Kidney glomerular epithelial cell (primary cell): ENCODE data around the gene TEDDM1.
"Not testable (repeated sequence)": the region's sequence is repeated elsewhere in the genome, so short reads cannot be mapped to it uniquely, and the experiment has no call there.

ENCODE experiments used
- DNase-seq: peaks from one replicate; lab custom pipeline; 2025; lab: John Stamatoyannopoulos, UW

The TEDDM1 gene, protein sequence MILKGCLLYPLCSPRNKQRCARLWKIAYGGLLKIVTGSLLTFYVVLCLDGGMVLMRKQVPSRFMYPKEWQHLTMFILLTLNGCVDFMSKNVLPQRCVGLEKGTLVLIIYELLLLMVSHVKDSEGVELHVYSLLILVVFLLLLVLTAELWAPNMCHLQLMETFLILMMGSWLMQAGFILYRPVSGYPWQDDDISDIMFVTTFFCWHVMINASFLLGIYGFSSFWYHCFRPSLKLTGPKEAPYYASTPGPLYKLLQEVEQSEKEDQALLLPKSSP

GRCh38 chr1:182400567-182400966 lies at the start of gene TEDDM1:
Gene TEDDM1 (minus strand): TSS chr1:182400667. CDS start chr1:182400485, 182 bp downstream.
- DNase-seq: no peak

- no peak for DNase-seq
Measured at GRCh38 chr1:182450087-182450486, 49.6 kb upstream of the TEDDM1 start, which contains the start of gene RGSL1. Gene RGSL1 (plus strand): TSS chr1:182450146. CDS start chr1:182450166, 20 bp downstream.

DNA sequence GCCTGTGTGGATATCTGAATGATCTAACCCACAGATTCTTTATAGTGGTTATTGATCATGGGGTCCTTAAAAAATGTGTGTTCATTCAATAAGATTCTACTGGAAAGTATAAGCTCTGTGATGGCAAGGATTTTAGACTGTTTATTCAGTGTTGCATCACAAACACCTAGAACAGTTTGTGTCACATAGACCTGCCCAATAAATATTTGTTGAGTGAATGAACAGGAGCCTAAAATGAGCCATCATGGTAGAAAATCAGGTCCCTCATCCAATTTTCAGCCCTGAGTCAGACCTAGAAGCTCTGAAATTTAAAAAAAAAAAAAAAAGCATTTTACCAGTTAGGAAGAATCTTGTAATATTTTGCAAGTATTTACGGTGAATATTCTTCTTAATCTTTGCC lies 47.2 kb upstream of the TEDDM1 start:
- no peak for DNase-seq

DNA sequence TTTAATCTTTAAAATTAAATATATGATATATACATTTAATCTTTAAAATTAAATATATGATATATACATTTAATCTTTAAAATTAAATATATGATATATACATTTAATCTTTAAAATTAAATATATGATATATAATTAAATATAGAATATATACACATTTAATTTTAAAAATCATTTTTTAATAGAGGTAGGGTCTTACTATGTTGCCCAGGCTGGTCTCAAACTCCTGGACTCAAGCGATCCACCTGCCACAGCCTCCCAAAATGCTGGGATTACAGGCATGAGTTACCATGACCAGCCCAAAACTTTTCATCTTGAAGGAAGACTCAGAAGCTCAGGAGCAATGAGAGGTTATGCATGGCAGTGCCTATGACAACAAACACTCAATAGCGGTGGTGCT lies 46.7 kb upstream of the TEDDM1 start:
- DNase-seq: not testable (repeated sequence)

DNA sequence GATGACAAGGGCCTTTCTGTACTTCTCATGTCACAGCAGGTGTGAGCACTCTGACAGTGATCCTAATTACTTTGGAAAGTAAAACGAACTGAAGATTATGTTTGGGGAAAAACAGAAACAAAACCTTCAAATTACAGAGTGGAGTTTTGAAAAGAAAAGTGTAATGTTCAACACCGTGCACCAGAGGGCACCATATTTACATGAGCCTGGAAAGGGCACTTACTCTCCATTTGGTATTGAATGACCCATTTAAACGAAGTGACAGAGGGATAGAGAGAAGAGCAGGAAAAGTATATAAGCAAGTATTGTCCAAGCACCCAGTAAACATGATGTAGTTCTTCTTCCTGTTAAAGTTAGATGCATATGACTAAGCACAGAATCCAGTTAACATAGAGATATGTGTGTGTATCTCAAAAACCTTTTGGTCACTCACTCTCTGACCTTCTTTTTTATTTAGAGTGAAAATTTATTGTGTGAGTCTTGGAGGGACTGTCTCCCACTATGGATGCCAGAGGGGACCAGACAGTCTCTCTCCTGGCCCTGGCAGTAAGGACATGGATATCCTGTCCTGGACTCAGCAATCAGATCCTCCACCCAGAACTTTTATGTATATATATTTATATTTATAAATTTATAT lies 45.7 kb upstream of the TEDDM1 start:
- DNase-seq: peak; percentile 33

GRCh38 chr1:182444497-182444896 lies 44.0 kb upstream of the TEDDM1 start:
- no peak for DNase-seq

GRCh38 chr1:182442333-182442732 lies 41.9 kb upstream of the TEDDM1 start:
- DNase-seq: no peak

DNA sequence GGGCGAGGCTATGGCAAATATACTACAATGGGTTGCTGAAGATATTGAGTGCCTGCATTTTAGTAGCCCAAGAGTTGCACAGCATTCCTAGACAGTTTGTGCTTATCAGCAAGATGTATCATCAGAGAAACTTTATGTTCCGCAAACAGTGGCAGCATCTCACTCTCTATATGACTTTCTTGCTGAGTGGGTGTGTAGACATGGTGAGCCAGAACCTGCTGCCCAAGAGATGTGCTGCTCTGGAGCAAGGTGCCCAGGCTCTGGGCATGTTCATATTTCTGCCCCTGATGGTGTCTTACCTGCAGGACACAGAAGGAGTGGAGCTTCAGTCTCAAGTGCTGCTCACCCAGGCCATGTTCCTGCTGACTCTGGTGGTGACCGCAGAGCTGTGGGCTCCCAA lies 41.3 kb upstream of the TEDDM1 start:
- DNase-seq: no peak

DNA sequence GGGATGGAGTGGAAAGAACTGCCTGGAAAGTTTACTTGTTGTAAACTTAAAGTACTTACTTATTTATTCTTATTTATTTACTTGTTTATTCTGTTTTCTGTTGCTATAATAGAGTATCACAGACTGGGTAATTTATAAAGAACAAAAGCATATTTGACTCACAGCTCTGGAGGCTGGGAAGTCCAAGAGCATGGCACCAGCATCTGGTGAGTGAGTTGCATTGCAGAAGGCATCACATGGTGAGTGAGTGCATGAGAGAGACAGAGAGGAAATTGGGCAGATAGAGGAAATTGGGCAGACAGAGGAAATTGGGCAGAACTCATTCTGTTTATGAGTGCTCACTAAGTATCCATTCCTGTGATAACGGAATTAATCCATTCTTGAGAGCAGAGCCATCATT lies 37.9 kb upstream of the TEDDM1 start:
- DNase-seq: no peak

DNA sequence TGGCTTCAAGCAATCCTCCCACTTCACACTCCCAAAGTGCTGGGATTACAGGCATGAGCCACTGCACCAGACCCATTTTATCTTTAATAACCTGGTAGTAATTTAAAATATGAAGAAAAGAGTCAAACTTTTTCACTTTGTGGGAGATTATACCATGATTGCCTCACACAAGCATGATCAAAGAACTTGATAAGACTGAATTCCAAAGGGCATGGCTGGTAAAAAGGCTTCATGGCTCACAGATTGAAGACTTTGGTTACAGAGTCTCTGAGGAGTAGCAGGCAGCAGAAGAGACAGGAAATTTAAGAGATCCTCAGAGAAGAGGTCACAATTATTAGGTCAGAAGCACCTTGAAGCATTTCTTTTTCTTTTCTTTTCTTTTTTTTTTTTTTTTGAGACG lies 33.1 kb upstream of the TEDDM1 start:
- DNase-seq: no peak

GRCh38 chr1:182431278-182431677 lies 30.8 kb upstream of the TEDDM1 start:
- no peak for DNase-seq

DNA sequence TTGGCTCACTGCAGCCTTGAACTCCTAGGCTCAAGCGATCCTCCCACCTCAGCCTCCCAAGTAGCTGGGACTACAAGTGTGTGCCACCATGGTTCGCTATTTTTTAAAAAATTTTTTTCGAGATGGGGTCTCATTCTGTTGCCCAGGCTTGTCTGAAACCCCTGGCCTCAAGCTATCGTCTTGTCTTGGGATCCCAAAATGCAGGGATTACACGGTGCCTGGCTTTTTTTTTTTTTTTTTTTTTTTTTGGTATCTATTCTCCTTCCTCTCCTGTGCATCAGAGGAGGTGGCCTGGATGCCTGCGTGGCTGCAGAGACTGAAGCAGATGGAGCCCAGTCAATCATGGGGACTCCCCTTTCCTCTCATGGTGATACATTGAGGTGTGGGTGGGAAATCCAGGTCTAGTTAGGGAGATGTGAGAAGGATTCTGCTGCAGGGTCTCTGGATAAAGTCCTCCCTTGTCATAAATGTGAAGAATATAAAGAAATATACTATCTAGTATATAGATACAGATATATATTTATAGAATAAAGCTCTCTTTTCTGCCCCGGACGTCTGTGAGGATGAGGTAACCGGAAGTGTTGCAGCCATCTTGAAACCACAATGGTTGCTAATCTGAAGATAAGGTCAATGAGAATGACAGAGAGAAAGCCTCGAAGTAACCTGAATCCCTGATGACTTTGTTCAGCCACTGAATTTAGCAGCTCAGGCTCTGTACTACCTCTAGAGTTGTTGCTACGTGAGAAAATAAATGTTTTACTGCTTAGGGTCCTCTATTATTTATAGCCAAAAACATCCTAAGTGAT lies 30.0 kb upstream of the TEDDM1 start:
- no peak for DNase-seq

GRCh38 chr1:182428043-182428442 lies 27.6 kb upstream of the TEDDM1 start:
- DNase-seq: no peak

GRCh38 chr1:182426442-182427430 lies 26.3 kb upstream of the TEDDM1 start:
- DNase-seq: no peak

DNA sequence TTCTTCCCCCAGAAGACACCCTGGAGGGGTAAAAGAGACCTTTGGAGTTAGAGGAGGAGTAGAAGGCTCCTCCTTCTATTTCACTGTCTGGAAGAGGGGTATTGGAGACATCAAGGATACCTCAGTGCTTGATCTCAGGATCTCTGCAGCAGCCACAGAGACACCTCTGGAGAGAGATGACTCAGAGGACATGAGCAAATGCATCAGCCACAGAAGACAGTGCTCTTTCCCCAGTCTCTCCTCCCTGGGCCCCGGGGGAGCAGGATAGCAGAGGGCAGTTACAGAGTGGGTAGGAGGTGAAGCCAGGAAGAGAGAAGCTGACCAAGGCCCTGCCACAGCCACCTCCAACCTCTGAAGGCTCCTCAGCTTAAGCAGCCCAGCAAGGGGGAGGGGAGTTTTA lies 15.3 kb upstream of the TEDDM1 start:
- no peak for DNase-seq

GRCh38 chr1:182413969-182414368 lies 13.5 kb upstream of the TEDDM1 start:
- DNase-seq: no peak

DNA sequence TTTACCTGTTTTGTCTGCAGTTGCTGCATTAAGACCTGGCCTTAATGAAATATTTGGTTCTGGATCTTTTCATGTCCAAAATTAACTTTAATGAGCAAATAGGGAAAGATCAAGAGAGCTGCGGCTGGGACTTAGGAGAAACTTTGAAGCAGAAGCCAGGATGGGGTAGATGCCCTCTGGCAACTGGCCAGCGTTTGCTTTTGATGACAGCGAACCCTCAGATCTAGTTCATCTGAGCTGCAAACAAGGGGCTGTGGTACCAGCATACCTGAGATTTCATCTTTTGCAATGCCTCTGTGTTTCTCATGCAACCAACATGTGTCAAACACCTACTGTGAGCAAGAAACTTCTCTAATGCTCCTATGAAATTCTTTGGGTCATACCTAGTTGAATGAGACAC lies 13.0 kb upstream of the TEDDM1 start:
- DNase-seq: no peak

DNA sequence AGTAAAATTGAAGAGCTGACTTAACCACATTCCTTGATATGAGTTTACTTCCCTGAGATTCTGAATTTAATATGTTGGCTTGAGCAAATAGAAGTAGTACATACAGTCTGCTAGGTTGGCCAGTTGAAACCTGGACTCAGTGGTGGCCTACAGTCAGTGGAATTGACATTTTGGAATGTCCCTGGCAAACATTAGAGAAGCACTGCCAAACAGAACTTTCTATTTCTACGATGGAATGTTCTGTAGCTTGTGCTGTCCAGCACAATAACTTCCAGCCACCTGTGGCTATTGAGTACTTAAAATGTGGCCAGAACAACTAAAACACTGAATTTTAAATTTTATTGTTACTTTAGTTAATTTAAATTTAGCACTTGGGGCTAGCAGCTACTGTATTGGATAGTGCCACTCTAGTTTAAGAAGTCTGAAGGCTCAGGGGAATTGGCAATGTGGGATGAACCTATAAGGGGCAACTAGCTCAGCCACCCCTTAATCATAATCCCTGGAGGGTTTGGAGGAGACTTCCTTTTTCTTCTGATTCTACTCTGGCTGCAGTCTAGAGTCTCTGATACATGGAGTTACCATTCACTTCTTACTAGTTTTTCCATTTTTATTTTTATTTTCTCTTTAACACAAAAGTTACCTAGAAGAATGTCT lies 10.3 kb upstream of the TEDDM1 start:
- DNase-seq: no peak

DNA sequence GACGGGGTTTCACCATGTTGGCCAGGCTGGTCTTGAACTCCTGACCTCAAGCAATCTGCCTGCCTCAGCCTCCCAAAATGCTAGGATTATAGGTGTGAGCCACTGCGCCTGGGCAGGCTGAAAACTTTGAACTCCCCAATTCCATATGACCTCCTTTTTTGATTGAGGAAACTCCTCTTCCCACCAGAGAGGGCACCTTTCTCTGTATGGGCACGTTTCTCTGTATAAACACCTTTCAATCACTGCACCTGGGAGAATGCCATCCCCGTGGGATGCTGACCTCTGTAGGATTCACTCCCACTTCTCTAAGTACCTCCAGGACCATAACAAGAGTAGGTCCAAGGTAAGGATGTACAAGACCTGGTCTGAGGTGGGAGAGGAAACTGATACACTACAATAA lies 9.7 kb upstream of the TEDDM1 start:
- no peak for DNase-seq

DNA sequence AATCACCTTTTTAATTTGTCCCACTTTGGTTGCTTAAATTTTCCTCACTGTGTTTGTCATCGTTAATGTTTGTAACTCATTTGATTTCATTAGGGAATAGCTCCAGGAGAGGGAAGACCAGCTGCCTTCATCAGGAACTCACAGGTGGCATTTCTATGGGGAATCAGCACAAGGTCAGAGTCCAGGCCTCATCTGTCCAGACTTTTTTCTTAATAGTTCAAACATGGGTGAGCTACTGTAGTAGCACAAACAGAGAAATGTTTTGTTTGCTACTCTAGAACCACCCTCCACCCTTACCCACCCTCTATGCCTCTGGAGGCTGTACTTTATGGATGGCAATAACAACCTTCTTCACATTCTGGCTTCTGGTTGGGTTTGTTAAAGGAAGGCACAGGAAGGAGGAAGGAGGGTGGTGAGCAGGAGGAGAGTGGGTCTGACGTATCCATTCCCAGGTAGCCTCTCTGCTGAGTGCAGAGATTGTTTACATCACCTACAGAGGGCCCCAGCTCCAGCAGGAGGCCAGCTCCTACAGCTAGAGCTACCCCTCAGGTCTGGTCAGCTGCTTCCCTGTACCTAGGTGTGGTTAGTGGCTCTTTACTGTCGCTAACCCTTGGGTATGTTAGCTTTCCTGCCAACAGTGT lies 8.1 kb upstream of the TEDDM1 start:
- no peak for DNase-seq

DNA sequence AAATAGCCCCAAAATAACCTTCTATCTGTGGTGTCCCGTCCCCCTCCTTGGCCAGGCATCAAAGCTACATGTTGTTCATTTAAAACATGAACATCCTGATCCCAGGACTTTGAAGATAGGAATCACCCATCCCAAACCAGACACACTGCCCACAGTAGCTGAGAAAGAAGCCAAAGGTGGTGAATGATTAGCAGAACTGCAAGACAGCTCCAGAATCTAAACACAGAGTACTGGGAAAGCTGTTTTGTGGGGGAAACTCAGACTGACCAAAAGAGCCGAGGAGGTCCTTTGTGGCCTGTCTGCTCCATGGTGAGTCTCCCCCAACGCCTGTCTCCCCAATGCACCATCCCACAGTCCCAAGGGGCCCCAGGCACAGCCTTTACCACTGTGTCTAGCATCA lies 7.3 kb upstream of the TEDDM1 start:
- no peak for DNase-seq
